Stimulated activated CD4-positive, alpha-beta T cell treated with anti-CD3 and anti-CD28 coated beads, Interleukin-2, amount 100 ng/mL, for 4 hours (primary cell): ENCODE results near the gene LINC01488.

Experiments
- DNase-seq: peaks from one replicate; pipeline ENCODE4 v3.0.0-alpha.2; 2020; ENCODE audit warnings: low read depth

LINC01488 gene

DNA sequence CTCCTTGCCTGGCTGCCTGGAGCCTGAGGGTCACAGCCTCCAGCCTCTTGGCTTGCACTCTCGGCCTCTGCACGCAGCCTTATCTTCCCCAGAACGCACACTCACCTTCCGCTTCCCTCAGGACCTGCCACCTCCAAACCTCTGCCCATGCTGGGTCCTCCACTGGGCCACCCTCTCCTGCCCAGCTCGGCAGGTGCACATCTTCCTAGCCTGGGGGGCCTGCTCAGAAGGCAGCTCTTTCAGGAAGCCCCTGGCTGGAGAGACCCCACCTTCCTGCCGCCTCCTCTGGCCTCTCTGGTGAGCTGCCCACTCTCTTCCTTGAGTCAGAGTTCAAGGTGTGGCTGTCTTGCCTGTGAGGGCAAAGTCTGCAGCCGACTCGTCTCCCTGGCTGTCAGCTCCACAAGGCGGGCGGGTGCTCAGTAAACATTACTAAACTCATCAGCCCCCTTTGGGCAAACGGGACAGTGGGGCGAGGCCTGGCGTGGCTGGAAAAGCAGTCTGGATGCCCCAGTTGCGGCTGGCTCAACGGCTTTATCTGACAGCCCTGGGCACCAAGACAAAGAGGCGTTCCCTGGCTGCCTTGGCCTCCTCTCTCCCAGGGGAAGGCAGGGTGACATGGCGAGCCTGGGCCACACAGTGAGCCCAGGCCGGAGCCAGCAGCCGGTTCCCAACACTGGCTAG, 1.7 kb upstream of the LINC01488 start:
- no peak for DNase-seq

DNA sequence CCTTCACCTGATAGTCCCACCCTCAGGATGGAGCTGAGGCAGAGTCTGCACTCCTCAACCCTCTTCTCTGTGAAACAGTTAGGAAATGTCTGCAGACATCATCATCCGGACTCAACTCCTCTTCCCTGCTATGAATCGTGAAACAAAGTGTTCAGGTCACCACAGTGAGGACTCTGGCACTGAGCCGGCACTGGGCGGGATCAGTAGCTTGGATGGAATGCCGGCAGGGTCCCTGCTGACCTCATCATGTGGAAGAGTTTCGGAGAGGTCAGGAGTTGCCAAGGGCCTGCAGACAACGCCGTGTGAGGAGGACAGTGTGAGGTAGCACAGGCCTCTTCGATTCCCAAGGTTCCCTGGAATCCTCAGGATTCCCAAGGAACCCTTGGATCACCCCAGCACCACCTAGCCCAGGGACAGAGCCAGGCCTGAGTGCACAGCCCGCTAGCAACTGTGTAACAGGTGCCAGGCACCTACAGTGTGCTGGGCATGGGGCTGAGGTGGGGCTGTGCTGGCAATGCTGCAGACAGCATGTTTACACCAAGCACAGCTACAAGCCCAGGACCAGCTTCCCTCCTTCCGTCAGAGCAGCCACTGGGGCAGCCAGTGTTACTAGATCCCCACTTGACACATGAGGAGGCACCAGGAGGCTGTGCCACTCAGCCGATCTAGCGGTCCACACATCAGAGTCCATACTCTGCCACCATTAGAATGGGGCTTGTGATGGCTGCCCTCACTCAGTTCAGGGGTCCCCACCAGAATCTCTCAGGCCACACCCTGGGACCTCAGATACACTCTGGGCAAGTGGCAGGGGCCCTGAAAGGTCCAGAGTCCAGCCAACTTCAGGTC, 693 bp upstream of the LINC01488 start:
- no peak for DNase-seq

DNA sequence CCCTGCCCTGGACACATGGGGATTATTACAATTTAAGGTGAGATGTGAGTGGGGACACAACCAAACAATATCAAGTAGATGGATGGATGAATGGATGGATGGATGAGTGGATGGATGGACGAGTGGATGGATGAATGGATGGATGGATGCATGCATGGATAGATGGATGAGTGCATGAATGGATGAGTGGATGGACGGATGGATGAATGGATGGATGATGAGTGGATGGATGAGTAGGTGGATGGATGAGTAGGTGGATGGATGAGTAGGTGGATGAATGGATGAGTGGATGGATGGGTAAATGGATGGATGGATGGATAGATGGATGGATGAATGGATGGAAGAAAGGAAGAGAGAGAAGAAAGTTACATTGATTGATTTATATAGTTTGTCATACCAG, 859 bp downstream of the LINC01488 start:
- DNase-seq: no peak

DNA sequence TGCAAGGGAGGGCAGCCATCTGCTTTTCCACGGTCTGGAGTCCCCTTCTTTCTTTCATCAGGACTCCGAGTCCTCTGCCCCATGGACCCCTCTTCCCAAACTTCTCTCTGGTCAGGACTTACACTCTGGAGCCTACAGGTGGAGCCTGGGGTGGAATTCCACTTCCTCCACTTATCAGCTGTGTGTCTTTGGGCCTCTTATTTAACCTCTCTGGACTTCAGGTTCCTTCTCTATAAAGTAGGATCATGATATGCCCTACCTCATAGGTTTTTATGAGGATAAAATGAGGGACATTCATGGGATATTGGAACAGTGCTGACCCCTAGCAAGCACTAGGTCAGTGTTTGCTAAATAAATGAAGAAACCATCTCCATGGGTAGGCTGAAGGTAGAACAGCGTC, 1.7 kb downstream of the LINC01488 start:
- DNase-seq: no peak

DNA sequence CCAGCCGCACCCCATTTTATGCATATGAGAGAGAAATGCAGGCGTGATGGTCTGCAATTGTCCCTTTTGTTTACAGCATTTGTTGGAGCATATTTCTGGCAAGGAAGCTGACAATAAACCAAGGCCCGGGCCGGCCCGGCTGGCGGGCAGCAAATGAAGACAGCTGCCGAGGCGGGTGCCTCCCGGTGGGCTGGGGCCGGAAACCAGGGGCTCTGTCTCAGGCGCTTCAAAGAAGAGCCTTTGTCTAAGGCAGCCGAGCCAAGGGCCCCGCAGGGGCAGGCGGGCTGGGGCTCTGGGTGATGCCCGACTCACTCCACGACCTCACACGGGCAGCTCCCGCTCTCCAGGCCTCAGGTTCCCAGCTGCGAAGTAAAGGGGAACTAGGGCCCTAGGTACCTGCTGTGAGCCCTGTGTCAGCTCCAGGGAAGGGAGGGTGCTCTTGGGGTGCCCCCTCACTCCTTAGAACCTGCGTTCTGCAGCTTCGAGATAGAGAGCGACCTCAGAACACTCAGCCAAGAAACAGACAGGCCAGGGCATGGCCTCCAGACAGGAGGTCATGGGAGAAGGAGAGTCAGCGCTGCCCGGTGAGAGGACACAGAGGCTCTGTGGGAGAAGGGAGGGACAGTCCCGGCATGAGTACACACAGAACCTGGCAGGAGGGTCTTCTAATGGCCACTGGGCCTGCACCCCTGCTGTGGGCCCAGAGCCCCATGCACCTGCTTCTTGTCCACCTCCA, 2.4 kb downstream of the LINC01488 start:
- DNase-seq: no peak

DNA sequence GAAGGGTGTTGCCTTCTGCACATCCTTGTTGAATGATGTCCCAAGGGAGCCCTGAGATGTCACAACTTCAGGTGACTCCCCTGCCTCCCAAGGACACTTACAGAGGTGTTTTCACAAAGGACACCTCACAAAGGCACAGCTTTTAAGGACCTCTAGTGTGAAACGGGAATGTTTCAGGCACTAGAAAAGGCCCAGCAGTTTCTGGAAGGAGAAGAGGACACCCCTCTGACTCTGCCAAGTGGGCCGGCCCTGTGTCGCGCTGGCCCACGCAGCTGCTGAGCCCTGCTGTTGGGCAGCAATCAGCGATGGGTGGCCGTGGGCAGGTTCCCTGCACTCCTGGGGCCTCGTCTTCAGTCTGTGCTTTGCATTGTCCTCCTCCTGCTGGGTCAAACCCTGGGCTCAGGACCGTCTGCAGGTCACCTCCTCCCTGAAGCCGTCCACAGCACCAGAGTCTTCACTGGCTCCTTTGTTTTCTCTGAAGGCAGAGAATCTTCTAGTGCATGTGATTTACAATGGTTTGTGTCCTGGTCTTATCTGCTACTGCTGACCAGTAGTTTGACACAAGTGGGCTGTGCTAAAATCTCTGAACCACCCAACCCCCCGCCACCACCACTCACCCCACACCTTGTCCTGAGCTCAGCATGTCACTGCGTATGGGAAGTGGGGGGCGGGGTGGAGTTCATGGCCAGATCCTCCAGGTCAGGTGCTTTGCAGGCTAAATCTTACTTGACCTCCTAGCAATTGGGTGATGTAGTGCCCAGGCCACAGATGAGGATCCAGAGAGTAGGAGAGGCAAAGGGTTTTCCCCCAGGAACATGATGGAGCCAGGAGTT, 3.2 kb downstream of the LINC01488 start:
- no peak for DNase-seq

DNA sequence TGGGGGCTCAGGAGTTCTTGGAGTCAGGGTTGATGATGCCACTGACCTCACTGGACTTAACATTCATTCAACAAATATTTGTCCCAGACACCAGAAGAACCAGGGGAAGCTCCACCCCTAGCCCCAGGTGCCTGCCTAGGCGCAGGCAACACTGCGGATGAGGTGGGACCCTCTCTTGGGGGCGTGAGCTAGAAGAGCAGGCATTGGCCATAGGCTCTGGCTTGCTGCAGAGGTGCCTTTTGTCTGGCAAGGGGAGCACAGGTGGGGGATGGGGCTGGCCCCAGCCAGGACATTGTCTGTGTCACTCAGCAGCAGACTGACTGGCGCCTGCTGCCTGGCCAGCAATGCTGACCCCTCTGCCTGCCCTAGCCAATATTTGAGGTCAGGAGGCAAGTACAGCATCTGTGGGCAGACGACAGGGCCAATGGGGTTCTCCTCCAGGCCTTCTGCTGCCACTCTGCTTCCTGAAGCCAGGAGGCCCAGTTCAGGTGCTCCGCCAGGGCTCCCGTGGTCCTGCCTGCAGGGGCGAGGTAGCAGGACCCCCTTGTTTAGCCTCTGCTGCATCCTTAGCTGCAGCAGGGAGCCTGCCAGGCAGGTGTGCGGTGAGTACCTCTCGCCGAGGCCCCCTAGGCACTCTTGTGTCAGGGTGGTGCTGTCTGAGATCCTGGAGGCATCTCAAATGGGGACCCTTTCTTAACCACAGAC, 4.0 kb downstream of the LINC01488 start:
- no peak for DNase-seq

DNA sequence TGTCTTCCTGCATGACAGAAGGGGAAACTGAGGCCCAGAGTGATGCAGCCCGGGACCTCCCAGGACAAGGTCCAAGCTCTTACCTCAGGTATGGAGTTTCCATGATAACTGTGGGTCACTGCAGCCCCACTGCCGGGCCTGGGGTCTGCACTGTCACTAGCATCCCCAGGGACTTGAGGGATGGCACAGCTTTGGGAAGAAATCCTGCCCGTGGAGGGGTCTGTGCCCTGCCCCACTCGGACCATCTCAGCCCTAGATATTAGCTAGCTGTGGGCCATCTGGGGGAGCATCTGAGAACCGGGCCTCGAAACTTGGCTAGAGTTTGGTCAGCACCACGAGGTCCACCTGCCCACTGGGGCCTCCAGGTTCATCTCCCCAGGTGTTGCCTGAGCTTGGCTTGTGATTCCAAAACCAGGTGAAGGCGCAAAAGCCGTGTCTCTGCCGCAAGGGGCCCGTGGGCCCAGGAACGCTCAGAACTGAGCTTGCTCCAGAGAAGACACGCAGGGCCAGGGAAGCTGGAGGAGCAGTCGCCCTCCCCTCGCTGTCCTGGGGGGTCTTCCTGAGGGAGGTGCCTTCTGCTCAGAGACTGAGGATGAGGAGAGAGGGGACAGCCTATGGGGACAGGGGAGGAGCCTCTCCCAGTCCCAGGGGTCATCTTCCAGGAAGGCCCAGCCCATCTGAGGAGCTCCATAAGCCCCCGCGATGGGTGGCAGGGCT, 4.8 kb downstream of the LINC01488 start:
- DNase-seq: no peak

DNA sequence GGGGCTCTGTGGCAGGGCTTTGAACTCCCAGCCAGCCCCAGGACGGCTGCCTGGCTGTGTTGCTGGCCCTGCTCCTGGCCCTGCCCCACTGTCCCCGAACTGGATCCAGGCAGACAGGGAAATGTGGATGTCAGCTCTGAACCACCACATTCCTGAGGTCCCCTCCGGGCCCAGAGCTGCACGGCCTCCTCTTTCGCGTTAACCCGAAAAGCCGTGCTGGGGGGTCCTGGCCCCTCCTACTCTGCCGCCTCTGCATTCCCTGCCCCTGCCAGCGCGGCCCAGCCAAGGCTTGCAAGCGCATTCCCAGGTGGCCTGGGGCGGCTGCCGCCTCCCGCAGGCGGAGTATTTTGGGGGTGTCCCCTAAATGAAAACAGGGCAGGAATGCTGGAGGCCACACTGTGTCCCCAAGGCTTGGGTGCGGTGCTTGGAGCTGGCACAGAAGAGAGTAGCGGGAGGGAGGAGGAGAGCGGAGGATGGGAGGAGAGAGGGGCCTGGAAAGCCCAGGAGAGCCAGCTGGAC, 5.4 kb downstream of the LINC01488 start:
- DNase-seq: no peak

DNA sequence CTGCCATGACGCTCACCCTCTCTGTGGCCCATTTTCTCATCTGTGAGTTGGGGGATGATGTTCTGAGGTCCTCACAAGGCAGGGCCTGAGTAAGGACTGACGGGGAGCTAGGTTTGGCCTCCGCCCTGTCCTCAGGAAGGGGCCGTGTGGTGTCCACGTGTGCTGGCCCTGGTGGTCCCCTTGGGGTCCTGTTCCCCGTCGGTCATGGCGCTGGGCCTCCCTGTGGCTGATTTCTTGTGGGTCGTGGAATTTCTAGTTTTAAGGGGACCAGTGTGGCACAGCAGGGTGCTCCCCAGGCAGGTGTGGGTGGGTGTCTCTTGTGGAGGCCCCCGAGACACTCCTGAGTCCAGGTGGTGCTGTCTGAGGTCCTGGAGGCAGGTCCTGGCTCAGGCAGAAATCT, 5.9 kb downstream of the LINC01488 start:
- DNase-seq: no peak

DNA sequence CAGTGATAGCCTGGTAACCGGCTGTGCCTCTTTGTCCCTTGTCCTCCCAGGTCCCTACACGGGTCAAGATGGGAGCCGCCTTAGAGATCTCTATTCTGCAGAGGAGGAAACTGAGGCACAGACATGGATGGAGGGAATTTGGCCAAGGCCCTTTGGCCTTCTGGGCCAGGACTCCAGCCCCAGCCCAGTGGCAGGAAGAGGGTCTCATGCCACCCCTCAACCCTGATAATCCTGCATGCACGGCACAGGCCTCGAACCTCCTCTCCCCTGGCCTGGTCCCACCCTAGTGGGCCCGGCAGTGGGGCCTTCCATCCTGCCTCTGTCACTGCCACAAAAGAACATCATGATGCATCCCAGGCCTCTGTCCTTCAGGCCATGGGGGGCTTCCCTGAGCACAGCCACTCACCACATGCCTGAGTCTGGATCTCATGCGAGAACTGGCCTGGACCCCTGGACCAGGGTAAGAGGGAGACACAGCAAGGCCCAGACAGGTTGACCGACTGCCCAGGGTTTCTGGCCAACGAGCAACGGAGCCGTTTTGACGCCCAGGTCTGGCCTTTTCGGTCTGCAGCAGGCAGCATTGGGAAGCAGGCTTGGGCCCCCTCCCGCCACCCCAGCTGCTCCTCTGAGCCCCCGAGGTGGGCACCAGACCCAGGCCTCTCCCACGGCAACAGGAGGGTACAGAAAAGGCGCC, 6.5 kb downstream of the LINC01488 start:
- no peak for DNase-seq

DNA sequence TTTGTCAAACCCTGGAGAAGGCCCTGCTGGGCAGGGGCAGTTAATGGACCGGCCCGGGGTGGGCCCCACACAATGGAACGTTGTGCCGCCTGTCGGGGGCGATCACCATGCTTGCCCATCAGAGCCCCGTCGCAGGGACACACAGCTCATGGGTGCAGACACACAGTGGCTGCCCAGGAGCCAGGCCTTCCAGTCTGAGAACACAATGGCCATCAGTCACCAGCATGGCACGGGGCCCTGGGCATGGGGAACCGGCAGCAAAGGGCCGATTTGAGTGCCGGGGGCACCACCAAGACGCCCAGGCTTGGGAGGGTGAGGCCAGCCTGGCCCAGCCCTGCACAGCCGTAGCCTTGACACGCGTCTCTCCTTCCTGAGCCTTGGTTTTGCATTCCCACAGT, 7.1 kb downstream of the LINC01488 start:
- no peak for DNase-seq

DNA sequence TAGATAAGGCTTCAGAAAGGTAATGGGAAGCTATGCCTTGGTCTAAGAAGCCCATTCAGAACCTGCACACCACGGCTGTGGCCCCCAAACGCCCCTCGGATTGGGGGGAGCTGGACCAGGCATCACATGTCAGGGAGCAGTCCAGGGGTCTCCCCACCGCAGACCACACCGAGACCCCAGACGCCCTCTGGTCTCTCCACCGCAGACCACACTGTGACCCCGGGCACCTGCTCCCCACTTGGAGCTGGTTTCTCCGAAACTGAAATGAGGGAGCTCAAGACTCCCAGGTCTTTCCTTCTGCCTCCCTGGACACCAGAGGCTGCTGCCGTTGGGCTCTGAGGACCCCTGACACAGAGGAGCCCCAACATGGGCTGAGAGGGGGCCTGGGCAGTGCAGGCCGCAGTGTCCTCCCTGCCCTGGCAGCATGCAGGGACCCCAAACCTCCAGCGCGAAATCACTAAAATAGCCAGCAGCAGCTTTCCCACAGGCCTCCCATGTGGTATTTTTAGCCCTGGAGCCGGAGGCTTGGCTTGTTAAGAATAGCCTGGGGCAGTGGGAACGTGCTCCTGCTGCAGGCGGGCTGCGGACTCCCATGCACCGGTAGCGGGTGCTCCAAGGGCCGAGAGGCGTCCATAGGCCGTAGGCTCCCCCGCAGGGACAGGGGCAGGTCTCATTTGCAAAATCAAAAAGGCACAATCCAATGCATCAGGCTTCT, 7.7 kb downstream of the LINC01488 start:
- DNase-seq: no peak

DNA sequence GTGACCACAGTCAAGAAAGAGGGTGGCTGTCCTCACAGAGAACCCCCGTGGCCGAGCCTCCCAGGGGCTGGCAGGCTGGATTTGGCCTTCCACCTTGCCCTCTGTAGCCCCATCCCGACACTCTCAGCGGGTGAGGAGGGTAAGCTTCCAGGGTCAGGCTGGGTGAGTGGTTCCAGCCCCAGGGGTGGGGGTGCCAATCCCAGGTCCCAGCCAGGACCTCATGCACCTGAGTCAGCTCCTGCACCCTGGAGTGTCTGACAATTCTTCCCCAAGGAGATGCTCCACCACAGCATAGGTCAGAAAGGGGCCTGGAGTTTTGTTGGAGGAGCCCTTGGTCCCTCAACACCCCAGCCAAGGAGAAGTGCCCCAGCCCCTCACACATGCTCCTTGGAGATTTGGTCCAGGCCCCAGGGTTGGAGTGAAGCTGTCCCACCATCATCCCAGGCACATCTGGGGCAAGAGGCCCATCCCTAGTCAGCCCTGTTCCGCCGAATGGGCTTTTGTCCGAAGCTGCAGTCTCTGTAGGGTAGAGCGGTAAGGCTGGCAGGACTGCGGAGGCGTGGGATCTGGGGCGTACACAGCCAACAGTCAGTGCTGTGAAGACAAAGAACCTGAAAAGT, 8.4 kb downstream of the LINC01488 start:
- DNase-seq: no peak

DNA sequence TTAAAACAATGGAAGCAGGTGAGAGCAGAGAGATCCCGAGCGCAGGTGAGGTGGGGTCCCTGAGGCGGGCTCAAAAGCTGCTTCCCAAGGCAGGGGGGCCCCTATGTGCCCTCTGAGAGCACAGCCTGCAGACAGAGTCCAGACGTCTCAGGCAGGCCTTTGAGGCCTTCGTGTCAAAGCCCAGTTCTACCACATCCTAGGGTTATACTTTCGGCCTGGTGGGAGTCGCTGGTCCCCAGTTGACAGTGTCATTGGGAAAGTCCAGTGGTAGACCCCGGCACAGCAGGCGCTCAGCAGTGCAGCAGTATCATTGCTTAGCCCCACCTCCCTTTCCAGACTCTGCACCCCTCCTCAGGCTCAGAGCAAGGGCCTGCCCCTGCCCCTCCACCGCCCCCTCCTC, 9.1 kb downstream of the LINC01488 start:
- DNase-seq: no peak

DNA sequence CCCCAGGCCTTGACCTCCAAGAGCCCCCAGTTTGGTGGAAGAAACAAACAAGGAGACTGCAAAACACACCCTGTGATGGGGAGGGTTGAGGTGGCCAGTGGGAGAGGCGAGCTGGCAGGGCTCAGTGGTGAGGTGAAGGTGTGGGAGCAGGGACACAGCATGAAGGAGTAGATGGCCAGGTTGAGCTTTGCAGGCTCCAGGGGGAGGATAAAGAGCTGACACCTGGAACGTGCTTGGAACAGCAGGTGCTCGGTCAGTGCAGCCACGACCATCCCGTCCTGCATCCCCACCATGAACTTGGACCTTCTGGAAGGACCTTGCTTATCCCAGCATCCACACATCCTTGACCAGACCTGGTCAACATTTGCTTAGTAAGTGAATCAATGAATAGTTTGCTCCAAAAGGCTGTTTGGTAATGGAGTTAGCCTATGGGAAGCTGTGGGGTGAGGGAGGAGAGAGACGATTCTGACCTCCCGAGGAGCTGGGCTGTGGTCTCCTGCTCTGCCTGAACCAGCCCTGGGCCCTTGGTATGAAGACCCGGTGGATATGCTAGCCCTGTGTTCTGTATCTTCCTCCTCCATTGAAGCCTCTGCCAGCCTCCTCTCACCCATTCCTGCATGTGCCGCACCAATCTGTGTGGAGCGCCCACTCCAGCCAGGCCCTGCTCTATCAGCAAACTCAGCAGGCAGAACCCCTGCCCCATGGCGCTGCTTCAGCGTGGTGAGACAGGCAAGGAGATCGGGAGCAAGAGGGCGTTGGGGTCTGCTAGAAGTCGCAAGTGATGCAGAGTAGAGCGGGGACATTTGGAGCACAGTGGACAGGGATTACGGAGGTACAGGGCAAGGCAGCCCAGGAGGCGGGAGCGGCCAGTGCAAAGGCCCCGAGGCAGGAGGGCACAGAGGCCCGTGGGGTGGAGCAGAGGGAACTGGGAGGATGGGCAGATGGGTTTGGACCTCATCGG, 9.9 kb downstream of the LINC01488 start:
- no peak for DNase-seq

DNA sequence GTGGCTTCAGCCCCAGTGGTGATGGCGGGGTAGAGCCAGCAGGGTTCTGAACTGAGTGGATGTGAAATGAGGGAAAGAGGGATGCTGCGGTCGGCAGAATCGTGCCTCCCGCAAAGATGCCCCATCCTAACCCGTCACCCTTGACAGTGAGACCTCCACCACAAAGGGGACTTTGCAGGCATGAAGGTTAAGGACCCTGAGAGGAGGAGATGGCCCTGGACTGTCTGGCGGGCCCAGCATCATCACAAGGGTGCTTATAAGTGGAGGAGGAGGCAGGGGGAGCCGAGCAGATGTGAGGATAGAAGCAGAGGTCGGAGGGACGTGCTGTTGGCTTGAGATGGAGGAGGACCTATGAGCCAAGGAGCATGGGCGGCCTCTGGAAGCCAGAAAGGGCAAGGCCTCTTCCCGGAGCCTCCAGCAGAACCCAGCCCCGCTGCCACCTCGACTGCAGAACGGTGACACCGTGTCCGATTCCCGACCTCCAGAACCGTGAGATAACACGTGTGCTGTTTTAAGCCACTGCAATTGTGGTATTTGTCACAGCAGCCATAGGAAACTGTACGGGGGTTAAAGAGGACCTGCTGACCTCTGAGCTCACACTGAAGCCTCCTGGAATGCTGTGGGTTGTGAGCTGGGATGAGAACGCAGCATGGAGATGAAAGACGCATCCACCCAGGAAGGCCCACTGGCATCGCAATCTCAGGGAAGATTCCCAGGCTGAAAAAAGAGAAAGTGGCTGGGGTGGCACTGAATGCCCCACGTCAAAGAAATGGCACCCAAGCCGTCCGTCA, 10.9 kb downstream of the LINC01488 start:
- no peak for DNase-seq
